ENCODE measurements around the gene NFATC3.

Gene NFATC3

DNA sequence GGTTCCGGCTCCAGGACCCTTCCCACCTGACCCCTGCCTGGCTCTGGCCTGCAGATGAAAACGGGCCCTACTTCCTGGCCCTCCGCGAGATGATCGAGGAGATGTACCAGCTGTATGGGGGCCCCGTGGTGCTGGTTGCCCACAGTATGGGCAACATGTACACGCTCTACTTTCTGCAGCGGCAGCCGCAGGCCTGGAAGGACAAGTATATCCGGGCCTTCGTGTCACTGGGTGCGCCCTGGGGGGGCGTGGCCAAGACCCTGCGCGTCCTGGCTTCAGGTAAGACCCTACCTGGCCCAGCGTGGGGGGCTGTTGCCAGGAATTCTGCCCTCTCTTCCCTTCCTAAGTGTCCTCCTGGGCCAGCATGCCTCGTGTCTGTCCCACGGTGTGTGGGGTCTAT, 170.5 kb downstream of the NFATC3 start:
- no peak for DNase-seq

DNA sequence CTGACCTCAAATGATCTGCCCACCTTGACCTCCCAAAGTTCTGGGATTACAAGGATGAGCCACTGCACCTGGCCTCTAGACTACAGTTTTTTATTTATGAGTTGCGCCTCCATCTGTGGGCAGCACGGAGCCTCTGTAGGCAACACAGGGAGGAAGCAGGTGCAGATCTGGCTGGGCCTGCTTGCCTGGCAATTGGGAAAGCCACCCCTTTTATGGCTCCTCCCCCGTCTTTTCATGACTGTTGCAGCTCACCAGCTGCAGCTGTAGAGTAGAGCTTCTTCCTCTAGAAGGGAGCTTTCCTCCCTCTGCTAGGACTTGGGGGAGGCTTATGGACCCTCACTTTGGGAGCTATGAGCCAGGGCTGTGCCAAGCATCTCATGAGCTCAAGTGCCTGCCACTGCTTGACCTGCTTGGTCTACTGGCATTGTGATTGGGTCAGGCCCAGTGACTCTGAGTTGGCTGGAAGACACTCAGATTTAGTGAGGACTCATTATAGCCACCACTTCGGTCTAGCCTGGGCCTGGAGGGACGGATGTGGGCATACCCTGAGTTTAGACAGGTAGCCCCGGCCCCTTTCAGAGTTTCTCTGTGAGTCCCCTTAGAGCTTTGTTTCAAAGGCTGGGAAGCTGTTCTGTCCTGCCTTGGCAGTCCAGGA, 172.2 kb downstream of the NFATC3 start:
- no peak for DNase-seq

DNA sequence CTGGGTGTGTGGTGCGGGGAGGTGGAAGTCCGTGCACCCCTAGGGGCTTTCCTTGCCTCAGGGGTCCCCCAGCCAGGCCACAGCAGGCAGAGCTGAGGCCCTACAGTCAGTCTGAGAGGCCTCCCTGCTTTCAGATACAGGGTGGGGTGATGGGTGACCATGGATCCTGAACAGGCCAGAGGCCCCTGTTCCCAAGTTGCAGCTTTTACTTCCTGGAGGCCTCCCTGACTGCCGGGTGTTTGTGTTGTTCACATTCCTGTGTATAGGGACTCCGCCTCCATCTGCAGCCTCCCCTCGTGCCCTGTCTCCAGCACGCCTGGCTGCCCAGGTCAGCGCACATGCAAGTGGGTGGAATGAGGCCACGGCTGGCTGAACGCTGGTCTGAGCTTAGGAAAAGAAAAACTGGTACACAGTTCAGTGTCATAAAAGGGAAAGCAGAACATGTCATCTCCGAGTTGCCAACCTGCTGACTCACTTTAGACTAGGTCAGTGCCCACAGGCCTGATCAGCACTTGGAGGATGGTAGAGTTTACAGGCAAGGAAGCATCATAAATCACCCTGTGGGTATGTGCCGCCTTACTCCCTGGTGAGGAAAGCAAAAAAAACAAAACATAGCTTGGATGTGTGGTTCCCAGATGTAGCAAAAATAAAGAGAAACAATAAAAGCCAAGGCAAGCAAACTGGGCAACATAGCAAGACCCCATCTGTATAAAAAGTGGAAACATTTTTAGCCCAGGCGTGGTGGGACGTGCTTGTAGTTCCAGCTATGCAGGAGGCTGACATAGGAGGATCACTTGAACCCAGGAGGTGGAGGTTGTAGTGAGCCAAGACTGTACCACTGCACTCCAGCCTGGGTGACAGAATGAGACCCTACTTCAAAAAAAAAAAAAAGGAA, 173.0 kb downstream of the NFATC3 start:
- DNase-seq, result no peak

DNA sequence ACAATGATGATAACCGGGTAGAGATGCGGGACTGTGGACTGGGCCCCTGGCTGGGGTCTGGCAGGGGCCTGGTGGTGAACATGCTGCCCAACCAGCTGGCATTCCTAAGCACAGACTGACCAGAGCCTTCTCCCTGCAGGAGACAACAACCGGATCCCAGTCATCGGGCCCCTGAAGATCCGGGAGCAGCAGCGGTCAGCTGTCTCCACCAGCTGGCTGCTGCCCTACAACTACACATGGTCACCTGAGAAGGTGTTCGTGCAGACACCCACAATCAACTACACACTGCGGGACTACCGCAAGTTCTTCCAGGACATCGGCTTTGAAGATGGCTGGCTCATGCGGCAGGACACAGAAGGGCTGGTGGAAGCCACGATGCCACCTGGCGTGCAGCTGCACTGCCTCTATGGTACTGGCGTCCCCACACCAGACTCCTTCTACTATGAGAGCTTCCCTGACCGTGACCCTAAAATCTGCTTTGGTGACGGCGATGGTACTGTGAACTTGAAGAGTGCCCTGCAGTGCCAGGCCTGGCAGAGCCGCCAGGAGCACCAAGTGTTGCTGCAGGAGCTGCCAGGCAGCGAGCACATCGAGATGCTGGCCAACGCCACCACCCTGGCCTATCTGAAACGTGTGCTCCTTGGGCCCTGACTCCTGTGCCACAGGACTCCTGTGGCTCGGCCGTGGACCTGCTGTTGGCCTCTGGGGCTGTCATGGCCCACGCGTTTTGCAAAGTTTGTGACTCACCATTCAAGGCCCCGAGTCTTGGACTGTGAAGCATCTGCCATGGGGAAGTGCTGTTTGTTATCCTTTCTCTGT, 174.0 kb downstream of the NFATC3 start:
- no peak for DNase-seq

DNA sequence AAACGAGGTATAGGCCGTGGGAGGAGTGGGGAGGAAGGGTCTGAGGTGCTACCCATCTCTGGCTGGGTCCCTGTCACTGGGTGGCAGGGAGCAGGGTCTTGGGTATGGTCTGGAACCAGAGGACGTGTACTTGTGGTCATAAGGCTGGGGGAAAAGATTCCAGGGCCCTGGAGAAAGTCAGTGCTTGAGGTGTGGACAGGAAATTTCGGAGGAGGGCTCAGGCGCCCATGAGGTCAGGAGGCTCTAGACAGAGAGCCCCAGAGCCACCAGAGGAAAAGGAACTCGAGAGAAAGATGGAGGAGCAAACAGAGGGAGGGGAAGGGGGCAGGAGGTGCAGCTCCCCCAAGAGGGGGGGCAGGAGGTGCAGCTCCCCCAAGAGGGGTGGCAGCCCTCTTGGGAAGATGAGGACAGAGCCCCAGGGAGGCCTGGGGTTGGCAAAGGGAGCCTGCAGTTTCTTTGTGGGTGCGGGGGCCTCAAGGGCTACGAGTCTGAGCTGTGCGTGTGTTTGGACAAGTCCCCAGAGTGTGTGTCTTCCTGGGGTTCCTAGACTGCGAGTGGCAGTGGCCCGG, 178.5 kb downstream of the NFATC3 start:
- DNase-seq, result no peak

DNA sequence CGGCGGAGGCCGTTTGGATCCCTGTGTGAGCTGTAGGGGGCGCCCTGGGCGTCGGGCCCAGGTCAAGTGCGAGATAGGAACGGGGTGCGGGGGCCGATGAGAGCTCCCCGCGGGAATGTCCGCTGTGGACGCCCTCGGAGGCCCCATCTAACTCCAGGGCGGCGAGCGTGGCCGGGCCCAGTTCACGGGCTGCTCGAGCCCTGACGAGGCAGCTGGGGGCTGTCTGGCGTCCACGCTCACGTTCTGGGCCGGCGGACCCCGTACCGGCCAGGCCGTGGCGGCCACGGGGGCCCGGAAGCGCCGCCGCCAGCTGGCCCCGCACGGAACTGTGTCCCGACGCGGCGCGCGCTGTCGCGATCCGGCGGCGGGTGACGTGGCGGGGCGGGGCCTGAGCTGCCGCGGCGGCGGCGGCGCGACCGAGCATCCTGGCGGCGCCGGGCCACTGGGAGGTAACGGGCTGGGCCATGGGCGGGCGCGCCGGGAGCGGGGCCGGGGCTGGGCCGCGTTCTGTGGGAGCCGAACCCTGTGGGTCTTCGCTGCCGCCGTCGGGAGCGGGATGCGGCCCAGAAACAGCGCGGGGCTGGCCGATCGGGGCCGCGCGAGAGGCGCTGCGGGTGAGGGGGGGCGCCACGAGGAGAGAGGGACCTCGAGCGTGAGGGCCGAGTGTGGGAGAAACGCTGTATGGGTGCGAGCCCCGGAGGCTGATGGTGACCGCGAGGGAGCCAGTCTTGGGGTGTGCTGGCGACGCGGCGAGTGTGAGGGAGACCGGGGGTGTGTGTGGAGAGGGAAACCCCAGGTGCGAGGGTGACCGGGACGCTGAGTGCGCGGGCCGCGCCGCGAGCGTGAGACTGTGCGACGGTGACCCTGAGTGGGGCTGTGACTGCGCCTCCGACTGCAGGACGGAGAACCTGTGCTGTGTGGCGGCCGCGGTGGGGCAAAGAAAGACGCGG, 179.2 kb downstream of the NFATC3 start, which contains the start of gene SLC7A6:
Gene SLC7A6, plus strand, starts transcription at position 399 of the 950 bp plus-strand sequence. CDS start 10,201 bp downstream, outside the sequence.
- DNase-seq, result peak; percentile 84 to 87

DNA sequence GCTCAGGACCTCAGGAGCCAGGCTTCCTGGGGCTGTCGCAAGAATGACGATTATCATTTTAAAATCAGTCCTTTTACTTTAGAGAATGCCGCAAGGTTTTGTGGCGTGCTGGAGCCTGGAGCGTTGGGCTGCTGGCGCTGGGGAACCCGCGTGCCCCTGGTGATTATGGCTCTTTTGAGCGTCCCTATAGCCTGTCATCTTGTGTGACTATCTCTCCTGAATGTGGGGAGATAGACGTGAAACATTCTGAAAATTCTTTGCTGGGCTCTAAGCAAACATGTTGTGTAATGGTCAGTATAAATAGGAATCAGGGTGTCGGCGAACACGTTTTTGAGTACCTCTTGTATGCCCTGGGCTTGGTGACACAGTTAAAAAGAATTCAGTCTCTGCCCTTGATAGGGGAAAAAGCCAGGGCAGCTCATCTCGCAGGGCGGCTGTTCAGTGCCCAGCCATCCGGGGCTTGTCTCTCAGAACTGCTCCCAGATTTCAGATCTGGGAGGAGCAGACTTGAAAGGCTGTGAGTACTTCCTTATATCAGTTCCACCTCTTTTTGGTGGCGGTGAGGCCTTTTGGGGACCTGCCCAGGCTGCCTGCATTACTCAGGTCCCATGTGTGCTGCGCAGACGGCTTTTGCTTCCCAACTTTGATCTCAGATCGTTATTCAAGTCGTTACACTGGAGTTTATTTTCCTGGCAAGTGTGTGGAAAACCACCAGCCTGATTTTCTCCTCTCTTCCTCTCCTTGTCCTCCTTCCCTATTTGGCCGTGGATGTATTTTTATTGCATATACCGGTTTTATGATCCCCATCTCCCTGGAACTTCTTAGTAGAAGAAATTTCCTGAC, 180.1 kb downstream of the NFATC3 start:
- DNase-seq, result peak; percentile 54 to 56

DNA sequence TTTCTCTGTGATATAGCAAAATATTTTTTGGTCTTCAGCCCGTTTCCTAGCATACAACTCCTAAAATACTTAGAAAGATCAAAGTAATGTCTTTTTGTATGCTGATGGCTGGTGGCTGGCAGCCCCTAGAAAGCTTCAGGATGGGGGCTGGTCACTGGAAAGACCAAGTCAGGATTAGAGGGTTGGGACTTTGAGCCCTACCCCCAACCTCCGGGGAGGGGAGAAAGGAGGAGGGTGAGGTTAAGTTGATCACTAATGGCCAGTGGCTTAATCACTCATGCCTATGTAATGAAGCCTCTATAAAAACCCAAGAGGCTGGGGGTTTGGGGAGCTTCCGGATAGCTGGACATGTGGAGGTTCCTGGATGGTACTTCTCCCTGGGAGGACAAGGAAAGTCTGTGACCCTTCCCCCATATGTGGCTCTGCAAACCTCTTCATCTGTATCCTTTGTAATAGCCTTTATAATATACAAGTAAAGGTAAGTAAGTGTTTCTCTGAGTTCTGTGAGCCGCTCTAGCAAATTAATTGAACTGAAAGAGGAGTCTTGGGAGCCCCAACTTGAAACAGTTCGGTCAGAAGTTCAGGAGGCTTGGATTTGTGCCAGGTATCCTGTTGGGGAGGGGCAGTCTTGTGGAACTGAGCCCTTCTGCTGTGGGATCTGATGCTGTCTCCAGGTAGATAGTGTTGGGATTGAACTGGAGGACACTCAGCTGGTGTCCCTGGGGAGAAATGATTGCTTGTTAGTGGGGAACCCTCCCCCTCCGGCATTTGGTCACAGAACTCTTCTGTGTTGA, 182.6 kb downstream of the NFATC3 start:
- DNase-seq, result no peak

DNA sequence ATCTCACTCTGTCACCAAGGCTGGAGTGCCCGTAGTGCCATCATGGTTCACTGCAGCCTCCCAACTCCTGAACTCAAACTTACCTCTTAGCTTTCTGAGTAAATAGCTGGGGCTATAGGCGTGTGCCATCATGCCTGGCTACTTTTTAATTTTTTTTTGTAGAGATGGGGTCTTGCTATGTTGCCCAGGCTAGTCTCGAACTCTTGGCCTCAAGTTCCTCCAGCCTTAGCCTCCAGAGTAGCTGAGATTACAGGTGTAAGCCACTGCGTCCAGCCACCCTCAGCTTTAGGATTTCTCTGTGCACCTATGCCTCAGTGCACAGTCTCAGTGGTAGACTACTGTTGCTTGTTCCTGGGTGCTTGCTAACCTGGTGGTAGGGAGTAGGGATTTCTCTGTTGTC, 184.6 kb downstream of the NFATC3 start:
- DNase-seq, result no peak

DNA sequence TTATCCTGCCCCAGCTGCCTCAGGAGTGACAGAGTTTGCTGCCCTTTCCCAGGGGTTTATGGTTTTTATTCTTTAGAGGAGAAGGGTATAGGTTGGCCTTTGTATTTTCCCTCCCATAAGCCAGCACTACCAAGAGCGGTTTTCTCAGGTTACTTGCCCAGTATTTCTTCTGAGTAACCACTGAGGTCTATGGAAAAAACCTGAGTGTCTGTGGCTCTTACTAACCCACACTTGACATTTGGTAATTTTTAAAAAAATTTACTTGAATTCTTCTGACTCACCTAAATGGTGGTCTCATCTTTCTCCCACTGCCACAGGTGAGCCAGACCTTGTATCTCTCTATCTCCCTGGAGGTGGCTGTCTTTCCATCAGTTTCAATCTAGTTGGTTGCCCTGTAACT, 185.2 kb downstream of the NFATC3 start:
- DNase-seq, result peak; percentile 32 to 34

DNA sequence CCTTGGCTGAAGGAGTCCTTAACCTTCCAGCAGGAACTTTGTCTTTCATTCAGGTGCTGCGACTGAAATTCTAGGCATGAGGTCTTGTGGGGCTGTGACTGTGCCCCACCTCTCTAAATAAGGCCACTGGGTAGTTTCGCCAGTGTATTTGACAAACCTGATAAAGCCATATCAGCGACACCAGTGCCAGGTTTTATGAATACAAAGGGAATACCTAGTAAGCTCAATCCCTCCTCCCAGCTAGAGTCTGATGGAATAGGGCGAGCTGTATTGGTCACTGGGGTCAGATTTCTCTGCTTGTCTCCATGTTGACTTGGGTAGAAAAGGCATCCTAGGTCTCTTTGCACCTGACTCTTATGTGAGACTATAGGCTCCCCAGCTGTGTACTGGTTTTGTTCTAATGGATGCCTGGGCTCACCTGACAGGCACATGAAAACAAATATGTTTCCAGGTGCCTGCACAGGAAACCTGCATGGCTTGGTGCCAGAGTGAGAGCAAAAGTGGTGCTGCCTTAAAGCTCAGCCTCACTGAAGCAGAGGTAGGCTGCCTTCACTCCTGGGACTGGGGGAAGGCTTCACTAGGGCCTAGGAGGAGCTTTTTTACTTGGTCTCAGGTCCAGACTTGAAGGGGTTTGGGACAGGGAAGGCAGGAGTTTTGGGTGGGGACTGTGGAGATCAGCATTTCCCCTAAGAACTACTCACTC, 187.5 kb downstream of the NFATC3 start:
- peak; percentile 42 to 47 for DNase-seq

DNA sequence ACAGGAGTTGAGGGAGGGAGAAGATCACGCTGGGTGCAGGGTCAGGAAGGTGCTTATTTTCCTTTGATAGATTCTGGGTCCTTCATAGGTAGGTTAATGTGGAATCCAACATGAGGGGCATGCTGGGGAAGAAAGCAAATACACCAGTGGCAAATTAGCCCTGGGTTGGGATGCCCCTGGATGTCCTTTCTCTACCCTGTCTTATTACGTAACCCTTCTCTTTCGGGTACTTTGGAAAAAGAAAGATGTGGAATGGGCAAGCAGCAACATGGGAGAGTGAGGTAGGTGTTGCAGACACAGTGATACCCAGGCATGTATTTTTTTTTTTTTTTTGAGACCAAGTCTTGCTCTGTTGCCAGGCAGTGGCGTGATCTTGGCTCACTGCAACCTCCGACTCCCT, 188.3 kb downstream of the NFATC3 start:
- no peak for DNase-seq

DNA sequence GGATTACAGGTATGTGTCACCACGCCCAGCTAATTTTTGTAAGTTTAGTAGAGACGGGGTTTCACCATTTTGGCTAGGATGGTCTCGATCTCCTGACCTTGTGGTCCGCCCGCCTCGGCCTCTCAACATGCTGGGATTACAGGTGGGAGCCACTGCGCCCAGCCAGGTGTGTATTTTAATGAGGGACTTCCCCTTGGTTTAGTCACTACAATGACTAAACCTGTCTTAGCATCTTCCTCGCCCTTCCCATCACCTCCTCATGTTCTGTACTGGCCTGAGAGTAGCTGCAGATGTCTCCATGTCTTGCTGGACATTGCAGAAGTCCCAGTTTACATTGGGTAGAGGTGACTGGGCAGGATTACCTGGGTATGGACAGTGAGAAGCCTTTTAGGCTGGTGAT, 188.7 kb downstream of the NFATC3 start:
- no peak for DNase-seq

DNA sequence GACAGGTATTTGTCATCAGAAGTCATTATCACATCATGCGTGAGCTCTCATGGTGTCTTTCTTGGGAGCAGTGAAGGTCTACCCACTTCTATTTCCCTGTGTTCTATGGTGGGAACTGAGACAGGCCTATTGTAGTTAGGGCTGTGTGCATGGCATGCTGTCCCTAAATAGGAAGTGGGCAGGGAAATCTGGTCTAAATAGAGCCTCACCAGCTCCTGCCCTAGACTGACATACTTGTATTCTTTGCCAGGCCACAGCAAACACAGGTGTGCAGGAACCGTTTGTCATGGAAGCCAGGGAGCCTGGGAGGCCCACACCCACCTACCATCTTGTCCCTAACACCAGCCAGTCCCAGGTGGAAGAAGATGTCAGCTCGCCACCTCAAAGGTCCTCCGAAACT, 189.3 kb downstream of the NFATC3 start:
- no peak for DNase-seq

DNA sequence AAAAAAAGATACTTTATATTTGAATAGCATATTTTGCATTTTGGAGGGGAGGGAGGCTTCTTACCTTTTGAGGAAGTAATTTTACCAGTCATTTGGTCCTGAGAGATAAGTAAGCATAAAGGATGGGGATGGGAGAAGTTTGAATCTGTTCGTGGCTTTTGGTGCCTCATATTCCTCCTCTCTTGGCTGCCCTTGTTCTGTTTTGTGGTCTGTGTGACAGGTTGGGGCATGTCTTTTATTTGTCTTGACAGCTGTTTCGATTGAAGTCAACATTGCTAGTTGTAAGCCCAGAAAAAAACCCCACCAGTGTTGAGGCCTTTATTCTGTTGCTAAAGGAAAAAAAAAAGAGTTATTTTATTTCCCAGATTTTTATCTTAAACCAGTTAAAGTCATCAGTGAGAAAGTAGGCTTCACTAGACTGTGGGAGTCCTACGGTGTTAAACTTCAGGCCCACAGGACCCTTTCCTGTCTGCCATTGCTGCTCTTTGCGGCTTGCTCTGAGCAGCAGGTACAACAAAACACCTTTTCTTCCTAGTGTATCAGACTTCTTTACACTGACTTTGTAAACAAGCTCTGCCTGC, 190.5 kb downstream of the NFATC3 start:
- DNase-seq, result peak; percentile 28

DNA sequence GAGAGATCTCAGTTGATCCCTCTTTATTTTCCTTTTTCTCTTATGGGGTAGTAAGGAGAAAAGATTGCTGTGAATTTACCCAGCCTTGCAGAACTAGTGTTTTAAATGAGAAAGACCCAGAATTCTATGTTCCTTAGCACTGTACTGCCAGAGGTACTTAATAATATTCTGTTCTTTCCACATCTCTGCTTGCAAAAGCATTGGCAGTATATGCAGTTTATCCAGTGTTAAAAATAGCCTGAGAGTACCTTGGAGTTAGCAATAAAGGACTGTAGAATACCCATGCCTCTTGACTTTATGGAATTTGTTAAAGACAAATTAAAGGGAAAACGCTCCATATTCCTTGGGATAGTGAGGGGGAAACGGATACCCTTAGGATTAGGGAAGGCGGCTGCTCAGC, 191.1 kb downstream of the NFATC3 start:
- no peak for DNase-seq
